ENCODE results near the gene OSBPL7.

OSBPL7 gene

GRCh38 chr17:47848198-47848513 is 26.6 kb upstream of the OSBPL7 start:
- Histone ChIP-seq H3K27ac (no peak overlapping the region), H3K4me3 (no peak overlapping the region)

- Histone ChIP-seq H3K4me3 (peak overlapping the region in 1 of 7 experiments; percentile 6), H3K27ac (no peak overlapping the region)
Observed at GRCh38 chr17:47847341-47848197, 26.0 kb upstream of the OSBPL7 start.

- Histone ChIP-seq H3K4me3 (peak overlapping the region in 1 of 7 experiments; percentile 6), H3K27ac (no peak overlapping the region)
Observed at GRCh38 chr17:47846716-47847340, 25.2 kb upstream of the OSBPL7 start.

GRCh38 chr17:47845716-47846075 is 24.1 kb upstream of the OSBPL7 start:
- Histone ChIP-seq H3K27ac (no peak overlapping the region), H3K4me3 (no peak overlapping the region)

- Histone ChIP-seq H3K27ac (no peak overlapping the region), H3K4me3 (no peak overlapping the region)
Observed at GRCh38 chr17:47844814-47845715, 23.5 kb upstream of the OSBPL7 start.

GRCh38 chr17:47844227-47844626 is 22.6 kb upstream of the OSBPL7 start:
- peak overlapping the region in 1 of 21 experiments; percentile 43 for H3K27ac ChIP-seq
- H3K4me3 ChIP-seq, result no peak overlapping the region

- Histone ChIP-seq H3K27ac (peak overlapping the region in 5 of 21 experiments; percentile 1 to 59 (median 24)), H3K4me3 (no peak overlapping the region)
Observed at GRCh38 chr17:47843391-47843730, 21.8 kb upstream of the OSBPL7 start.

GRCh38 chr17:47841488-47842291 is 20.1 kb upstream of the OSBPL7 start:
- peak overlapping the region in 5 of 7 experiments; percentile 43 to 79 (median 75) for H3K4me3 ChIP-seq

GRCh38 chr17:47840742-47841487 is 19.3 kb upstream of the OSBPL7 start, which contains the start of gene SCRN2:
SCRN2 (minus strand) TSS chr17:47841273; CDS start chr17:47840843, 430 bp downstream.
- H3K4me3 ChIP-seq, result peak within 1 kb of the TSS; percentile 43 to 81 (median 76)
- peak within 1 kb of the TSS; percentile 8 to 86 (median 77) for H3K27ac ChIP-seq

More at GRCh38 chr17:47841488-47842291, 20.1 kb upstream of the OSBPL7 start:
- peak overlapping the region in 19 of 21 experiments; percentile 26 to 86 (median 77) for H3K27ac ChIP-seq

GRCh38 chr17:47840001-47840741 is 18.6 kb upstream of the OSBPL7 start:
- Histone ChIP-seq H3K4me3 (peak overlapping the region; percentile 43 to 81 (median 76)), H3K27ac (peak overlapping the region in 19 of 21 experiments; percentile 8 to 86 (median 77))

GRCh38 chr17:47839071-47839470 is 17.5 kb upstream of the OSBPL7 start:
- Histone ChIP-seq H3K4me3 (no peak overlapping the region), H3K27ac (no peak overlapping the region)

GRCh38 chr17:47838636-47839035 is 17.0 kb upstream of the OSBPL7 start:
- H3K27ac ChIP-seq, result no peak overlapping the region
- no peak overlapping the region for H3K4me3 ChIP-seq

GRCh38 chr17:47837401-47838039 is 15.9 kb upstream of the OSBPL7 start:
- Histone ChIP-seq H3K27ac (peak overlapping the region in 2 of 21 experiments; percentile 3 to 12), H3K4me3 (no peak overlapping the region)

GRCh38 chr17:47836601-47837000 is 15.0 kb upstream of the OSBPL7 start:
- H3K27ac ChIP-seq, result no peak overlapping the region
- H3K4me3 ChIP-seq, result no peak overlapping the region

- Histone ChIP-seq H3K4me3 (no peak overlapping the region), H3K27ac (peak overlapping the region in 7 of 21 experiments; percentile 23 to 74 (median 34))
Observed at GRCh38 chr17:47834756-47835155, 13.2 kb upstream of the OSBPL7 start.

- Histone ChIP-seq H3K27ac (peak overlapping the region in 17 of 21 experiments; percentile 35 to 89 (median 82)), H3K4me3 (peak overlapping the region; percentile 67 to 91 (median 72))
Observed at GRCh38 chr17:47831934-47832327, 10.3 kb upstream of the OSBPL7 start.
